Breast epithelium (tissue), 4 donors: ENCODE measurements around the gene CUBN. TPM values are rescaled to one million over a fixed set of nuclear protein-coding genes. Genes with fewer than 3 reads are reported as not detected.

ENCODE experiments used
- DNase-seq, 2 donors: peaks; one replicate each; pipeline ENCODE4 v3.0.0-alpha.2; 2019; ENCODE audit warnings: low spot score in 2 of 2
- H3K27ac ChIP-seq, 2 donors: fragments of 200-600 bp; sonication (generic) in 1 of 2; one replicate each; pipeline ENCODE4 v1.5.1; 2016 to 2019; ENCODE audit warnings: mild to moderate bottlenecking in 1 of 2
- H3K27me3 ChIP-seq, 2 donors: fragments of 200-600 bp; sonication (generic) in 1 of 2; one replicate each; pipeline versions ENCODE4 v1.5.1 to v1.6.0; 2017 to 2019; ENCODE audit warnings: control low read depth in 1 of 2, mild to moderate bottlenecking in 1 of 2
- H3K36me3 ChIP-seq: fragments of 200-600 bp; one replicate; pipeline ENCODE4 v1.5.1; 2019
- H3K4me1 ChIP-seq, 2 donors: fragments of 200-600 bp; sonication (generic); one replicate each; pipeline ENCODE4 v1.5.1; 2016 to 2019; ENCODE audit warnings: control low read depth in 1 of 2
- H3K4me3 ChIP-seq, 3 donors: fragments of 200-600 bp; sonication (generic); 1 replicate in 2 of 3; 2 replicates in 1 of 3; pipeline ENCODE4 v1.5.1; 2016 to 2019; ENCODE audit warnings: mild to moderate bottlenecking in 3 of 3, moderate library complexity in 2 of 3
- H3K9me3 ChIP-seq, 2 donors: fragments of 200-600 bp; sonication (generic) in 1 of 2; one replicate each; pipeline ENCODE4 v1.5.1; 2016 to 2019; ENCODE audit warnings: control low read depth in 1 of 2
- POLR2A ChIP-seq: fragments of 450-650 bp; IDR thresholded peaks from one replicate; pipeline ENCODE4 v1.6.1; 2016; ENCODE audit warnings: antibody characterized with exemption, mild to moderate bottlenecking, moderate library complexity
- POLR2AphosphoS5 ChIP-seq, 3 donors: sonication (generic); formaldehyde crosslinking; IDR thresholded peaks; one replicate each; pipeline ENCODE4 v1.6.1; 2017; ENCODE audit warnings: antibody characterized with exemption in 3 of 3
- intact Hi-C: fragments of 100-400 bp; cut with DNase I; formaldehyde crosslinking; loops from one replicate; pipeline ENCODE4 v1.15.1; 2023; ENCODE audit warnings: low total_unique reads
- total RNA-seq, 3 donors: library from RNA; depleted of rRNA; stranded (reverse); fragments of >200 nt; gene quantifications; one replicate each; pipeline ENCODE4 v1.1.0, GENCODE V29; 2016
- TF ChIP-seq, protein P1 (sequence below), 3 donors: fragments of 450-650 bp; IDR thresholded peaks; one replicate each; pipeline ENCODE4 v1.5.1; 2016 to 2017; ENCODE audit warnings: antibody characterized with exemption in 3 of 3, mild to moderate bottlenecking in 3 of 3, moderate library complexity in 3 of 3

The CUBN gene
- total RNA-seq, 3 donors from 2014 or later = 1.6 to 5.7 (median 5.0) TPM

DNA sequence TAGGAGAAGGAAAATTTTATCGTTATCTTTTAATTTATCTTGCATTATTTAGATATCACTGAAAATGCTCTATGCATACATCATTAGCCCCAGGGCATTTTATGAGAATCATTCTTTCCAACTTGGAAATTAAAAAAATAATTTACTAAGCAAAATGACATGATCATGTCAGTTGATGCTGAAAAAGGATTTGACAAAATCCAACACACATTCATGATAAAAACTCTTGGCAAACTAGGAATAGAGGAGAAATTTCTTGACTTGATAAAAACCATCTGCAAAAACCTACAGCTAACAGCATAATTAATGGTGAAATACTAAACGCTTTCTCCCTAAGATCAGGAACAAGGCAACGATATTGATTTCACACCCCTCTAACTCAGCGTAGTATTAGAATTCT lies 272.2 kb downstream of the CUBN start:
- Histone ChIP-seq H3K36me3 (no peaks in the 10 kb centered on the region), H3K27me3 (no peaks in the 10 kb centered on the region), H3K4me3 (no peak overlapping the region), H3K4me1 (no peaks in the 10 kb centered on the region), H3K27ac (no peak overlapping the region), H3K9me3 (no peaks in the 10 kb centered on the region)
- TF ChIP-seq POLR2AphosphoS5 (IDR thresholded peaks at IDR 0.05) (no peak), POLR2A (no peak)
- TF ChIP-seq, protein P1, sequence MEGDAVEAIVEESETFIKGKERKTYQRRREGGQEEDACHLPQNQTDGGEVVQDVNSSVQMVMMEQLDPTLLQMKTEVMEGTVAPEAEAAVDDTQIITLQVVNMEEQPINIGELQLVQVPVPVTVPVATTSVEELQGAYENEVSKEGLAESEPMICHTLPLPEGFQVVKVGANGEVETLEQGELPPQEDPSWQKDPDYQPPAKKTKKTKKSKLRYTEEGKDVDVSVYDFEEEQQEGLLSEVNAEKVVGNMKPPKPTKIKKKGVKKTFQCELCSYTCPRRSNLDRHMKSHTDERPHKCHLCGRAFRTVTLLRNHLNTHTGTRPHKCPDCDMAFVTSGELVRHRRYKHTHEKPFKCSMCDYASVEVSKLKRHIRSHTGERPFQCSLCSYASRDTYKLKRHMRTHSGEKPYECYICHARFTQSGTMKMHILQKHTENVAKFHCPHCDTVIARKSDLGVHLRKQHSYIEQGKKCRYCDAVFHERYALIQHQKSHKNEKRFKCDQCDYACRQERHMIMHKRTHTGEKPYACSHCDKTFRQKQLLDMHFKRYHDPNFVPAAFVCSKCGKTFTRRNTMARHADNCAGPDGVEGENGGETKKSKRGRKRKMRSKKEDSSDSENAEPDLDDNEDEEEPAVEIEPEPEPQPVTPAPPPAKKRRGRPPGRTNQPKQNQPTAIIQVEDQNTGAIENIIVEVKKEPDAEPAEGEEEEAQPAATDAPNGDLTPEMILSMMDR (IDR thresholded peaks at IDR 0.05) = no peak
- DNase-seq = no peak
- intact Hi-C loops = no loop called here

GRCh38 chr10:16856567-16856966 lies 273.0 kb downstream of the CUBN start:
- peak overlapping the region; percentile 2 to 3 for H3K27ac ChIP-seq
- intact Hi-C loops = no loop called here

DNA sequence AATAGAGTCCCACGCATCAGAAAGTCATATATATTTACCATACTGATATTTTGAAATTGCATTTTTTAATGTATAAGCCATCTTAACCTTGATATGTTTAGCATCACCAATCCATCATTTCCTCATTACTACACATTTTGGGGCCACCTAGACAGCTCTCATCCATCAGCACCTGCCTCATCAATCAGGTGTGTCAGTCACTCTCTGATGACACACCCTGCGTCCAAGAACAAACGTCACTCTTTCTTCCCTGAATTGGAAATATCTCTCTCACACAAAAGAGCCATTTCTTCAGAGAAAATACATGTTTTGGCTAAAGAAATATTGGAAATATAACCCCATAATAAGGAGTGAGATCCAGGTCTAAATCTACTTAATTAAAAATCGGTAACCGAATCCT lies 273.5 kb downstream of the CUBN start:
- Histone ChIP-seq H3K36me3 (no peaks in the 10 kb centered on the region), H3K27ac (peak overlapping the region; percentile 2 to 3)
- intact Hi-C loops = no loop called here

More at GRCh38 chr10:16856567-16856966, 273.0 kb downstream of the CUBN start:
- H3K4me1 ChIP-seq = no peaks in the 10 kb centered on the region
- H3K36me3 ChIP-seq = no peaks in the 10 kb centered on the region
- no peaks in the 10 kb centered on the region for H3K9me3 ChIP-seq
- no peaks in the 10 kb centered on the region for H3K27me3 ChIP-seq
- H3K4me3 ChIP-seq = no peak overlapping the region
- DNase-seq = no peak
- TF ChIP-seq POLR2AphosphoS5 (IDR thresholded peaks at IDR 0.05) (no peak), POLR2A (no peak)
- TF ChIP-seq, protein P1 (IDR thresholded peaks at IDR 0.05) = no peak

GRCh38 chr10:16854623-16855022 lies 275.0 kb downstream of the CUBN start:
- H3K4me1 ChIP-seq = no peaks in the 10 kb centered on the region
- no peaks in the 10 kb centered on the region for H3K9me3 ChIP-seq
- no peak overlapping the region for H3K4me3 ChIP-seq
- H3K27ac ChIP-seq = no peak overlapping the region
- TF ChIP-seq, protein P1 (IDR thresholded peaks at IDR 0.05) = no peak
- TF ChIP-seq POLR2AphosphoS5 (IDR thresholded peaks at IDR 0.05) = no peak
- TF ChIP-seq POLR2A = no peak
- DNase-seq = no peak
- H3K27me3 ChIP-seq = no peaks in the 10 kb centered on the region
- intact Hi-C loops = no loop called here
- no peaks in the 10 kb centered on the region for H3K36me3 ChIP-seq

More for the DNA sequence above, 273.5 kb downstream of the CUBN start:
- DNase-seq = no peak
- H3K4me1 ChIP-seq = no peaks in the 10 kb centered on the region
- no peak overlapping the region for H3K4me3 ChIP-seq
- H3K27me3 ChIP-seq = no peaks in the 10 kb centered on the region
- TF ChIP-seq, protein P1 (IDR thresholded peaks at IDR 0.05) = no peak
- TF ChIP-seq POLR2AphosphoS5 (IDR thresholded peaks at IDR 0.05) = no peak
- TF ChIP-seq POLR2A = no peak
- H3K9me3 ChIP-seq = no peaks in the 10 kb centered on the region

GRCh38 chr10:16853809-16854208 lies 275.8 kb downstream of the CUBN start:
- TF ChIP-seq POLR2AphosphoS5 (IDR thresholded peaks at IDR 0.05) = no peak
- TF ChIP-seq POLR2A = no peak
- TF ChIP-seq, protein P1 (IDR thresholded peaks at IDR 0.05) = no peak
- Histone ChIP-seq H3K4me1 (no peaks in the 10 kb centered on the region), H3K27ac (no peak overlapping the region), H3K36me3 (no peaks in the 10 kb centered on the region), H3K9me3 (no peaks in the 10 kb centered on the region), H3K27me3 (no peaks in the 10 kb centered on the region), H3K4me3 (no peak overlapping the region)
- no peak for DNase-seq
- intact Hi-C loops = no loop called here
